ENCODE results near the gene GEMIN5.

Gene GEMIN5

GRCh38 chr5:154850255-154851062, 87.6 kb downstream of the GEMIN5 start, which contains the start of gene FAXDC2:
FAXDC2 (minus strand) TSS chr5:154850603; CDS start chr5:154838178, 12,425 bp downstream.
- no peak within 1 kb of the TSS for H2BK5ac ChIP-seq (ENCODE audit: low read length)
- no peak within 1 kb of the TSS for H3K27ac ChIP-seq (ENCODE audit: low read depth, low read length)
- peak within 1 kb of the TSS; percentile 44 for H3K9ac ChIP-seq (ENCODE audit: low read length)
- H3K36me3 ChIP-seq (ENCODE audit: control insufficient read depth, insufficient read depth, low read length) = no peaks in the 10 kb centered on the region
- peak within 1 kb of the TSS; percentile 54 for H3K56ac ChIP-seq (ENCODE audit: low read length)
- no peak within 1 kb of the TSS for H2BK15ac ChIP-seq (replicated peaks; ENCODE audit: low read depth)
- no peak within 1 kb of the TSS for H3K23ac ChIP-seq (ENCODE audit: low read length)
- H4K8ac ChIP-seq (ENCODE audit: low read depth, low read length) = no peak within 1 kb of the TSS
- H2BK120ac ChIP-seq (ENCODE audit: low read depth, low read length) = no peak within 1 kb of the TSS
- no peak within 1 kb of the TSS for H4K5ac ChIP-seq (ENCODE audit: low read length)
- H3K4me1 ChIP-seq (ENCODE audit: control insufficient read depth, low read depth, low read length) = peaks cover 6% of the 10 kb centered on the region
- DNase-seq = peak; percentile 85
- no peak within 1 kb of the TSS for H3K18ac ChIP-seq (ENCODE audit: low read length)
- no peak within 1 kb of the TSS for H2AK5ac ChIP-seq (ENCODE audit: low read length)
- H3K4me3 ChIP-seq (ENCODE audit: low read length) = no peak within 1 kb of the TSS
- no peak within 1 kb of the TSS for H3K4ac ChIP-seq (ENCODE audit: low read depth, low read length)
- H3K79me2 ChIP-seq (ENCODE audit: control insufficient read depth, insufficient read depth, low read length) = no peaks in the 10 kb centered on the region
- H3K79me1 ChIP-seq (ENCODE audit: low read length) = no peaks in the 10 kb centered on the region
- H3K27me3 ChIP-seq (ENCODE audit: insufficient read depth, low read length, poor library complexity) = no peaks in the 10 kb centered on the region
- peak within 1 kb of the TSS; percentile 9 for H3K4me2 ChIP-seq (ENCODE audit: low read length)
- WGBS (ENCODE audit: extremely low coverage, insufficient coverage, low lambda C conversion rate) = no CpG with 5 or more reads among the region's 11 CpGs

DNA sequence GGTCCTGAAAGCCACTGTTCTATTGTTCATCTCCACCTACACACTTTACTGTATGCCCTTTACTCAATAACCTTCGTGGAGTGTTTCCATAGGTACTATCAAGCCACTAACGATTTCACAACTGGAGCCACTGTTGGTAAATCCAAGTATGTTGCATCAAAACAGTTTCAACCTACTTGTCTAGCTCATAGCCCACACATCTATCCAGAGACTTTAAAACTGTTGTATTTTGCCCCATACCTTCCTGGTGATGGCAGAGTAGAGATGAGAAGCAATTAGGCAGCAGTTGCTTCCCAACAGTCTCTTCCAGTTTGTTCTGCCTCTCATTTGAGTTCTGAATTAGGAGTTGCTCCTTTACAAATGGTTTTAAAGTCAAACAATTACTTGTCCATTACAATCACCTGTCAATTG, 88.2 kb downstream of the GEMIN5 start:
- Histone ChIP-seq H3K27me3 (ENCODE audit: insufficient read depth, low read length, poor library complexity) (no peaks in the 10 kb centered on the region), H3K23ac (ENCODE audit: low read length) (no peak overlapping the region), H4K8ac (ENCODE audit: low read depth, low read length) (no peak overlapping the region), H2BK5ac (ENCODE audit: low read length) (no peak overlapping the region), H2BK15ac (replicated peaks; ENCODE audit: low read depth) (no peak overlapping the region), H3K9ac (ENCODE audit: low read length) (no peak overlapping the region), H3K56ac (ENCODE audit: low read length) (no peak overlapping the region), H3K18ac (ENCODE audit: low read length) (no peak overlapping the region), H3K79me2 (ENCODE audit: control insufficient read depth, insufficient read depth, low read length) (no peaks in the 10 kb centered on the region), H3K79me1 (ENCODE audit: low read length) (no peaks in the 10 kb centered on the region), H3K4me1 (ENCODE audit: control insufficient read depth, low read depth, low read length) (peaks cover 6% of the 10 kb centered on the region), H3K36me3 (ENCODE audit: control insufficient read depth, insufficient read depth, low read length) (no peaks in the 10 kb centered on the region), H2BK120ac (ENCODE audit: low read depth, low read length) (no peak overlapping the region), H3K4me3 (ENCODE audit: low read length) (no peak overlapping the region), H4K5ac (ENCODE audit: low read length) (no peak overlapping the region), H3K4me2 (ENCODE audit: low read length) (no peak overlapping the region), H3K27ac (ENCODE audit: low read depth, low read length) (no peak overlapping the region), H2AK5ac (ENCODE audit: low read length) (no peak overlapping the region), H3K4ac (ENCODE audit: low read depth, low read length) (no peak overlapping the region)
- no CpG with 5 or more reads among the region's 2 CpGs for WGBS (ENCODE audit: extremely low coverage, insufficient coverage, low lambda C conversion rate)
- DNase-seq = no peak

GRCh38 chr5:154849264-154849785, 88.7 kb downstream of the GEMIN5 start:
- Histone ChIP-seq H3K79me2 (ENCODE audit: control insufficient read depth, insufficient read depth, low read length) (no peaks in the 10 kb centered on the region), H2BK15ac (replicated peaks; ENCODE audit: low read depth) (no peak overlapping the region), H3K56ac (ENCODE audit: low read length) (no peak overlapping the region), H3K36me3 (ENCODE audit: control insufficient read depth, insufficient read depth, low read length) (no peaks in the 10 kb centered on the region), H3K9ac (ENCODE audit: low read length) (no peak overlapping the region), H2BK120ac (ENCODE audit: low read depth, low read length) (no peak overlapping the region), H3K27ac (ENCODE audit: low read depth, low read length) (no peak overlapping the region), H4K5ac (ENCODE audit: low read length) (no peak overlapping the region), H3K4ac (ENCODE audit: low read depth, low read length) (no peak overlapping the region), H3K27me3 (ENCODE audit: insufficient read depth, low read length, poor library complexity) (no peaks in the 10 kb centered on the region), H2AK5ac (ENCODE audit: low read length) (no peak overlapping the region), H2BK5ac (ENCODE audit: low read length) (no peak overlapping the region), H3K4me3 (ENCODE audit: low read length) (no peak overlapping the region), H4K8ac (ENCODE audit: low read depth, low read length) (no peak overlapping the region), H3K23ac (ENCODE audit: low read length) (no peak overlapping the region), H3K4me2 (ENCODE audit: low read length) (no peak overlapping the region), H3K79me1 (ENCODE audit: low read length) (no peaks in the 10 kb centered on the region), H3K4me1 (ENCODE audit: control insufficient read depth, low read depth, low read length) (peaks cover 6% of the 10 kb centered on the region), H3K18ac (ENCODE audit: low read length) (no peak overlapping the region)
- no peak for DNase-seq
- WGBS (ENCODE audit: extremely low coverage, insufficient coverage, low lambda C conversion rate) = no CpG with 5 or more reads among the region's 6 CpGs

DNA sequence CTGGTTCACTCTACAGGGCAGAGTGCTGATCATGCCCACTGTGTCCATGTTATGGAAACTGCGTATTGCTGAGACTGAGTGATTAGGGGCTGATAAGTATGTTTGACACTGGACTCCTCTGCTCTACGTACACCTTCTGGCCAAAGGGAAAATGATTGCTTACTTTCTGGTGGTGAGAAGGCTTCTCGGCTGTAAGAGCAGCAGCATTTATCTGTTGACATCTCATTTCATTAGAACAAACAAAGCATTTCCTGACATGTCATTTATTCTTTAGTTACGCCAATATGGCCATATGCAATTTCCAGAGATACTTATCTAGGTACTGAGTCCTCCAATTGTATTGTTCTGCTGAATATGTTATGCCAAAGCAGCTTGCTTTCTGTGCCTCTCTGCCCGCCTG, 93.2 kb downstream of the GEMIN5 start:
- Histone ChIP-seq H4K5ac (ENCODE audit: low read length) (no peak overlapping the region), H3K4me2 (ENCODE audit: low read length) (no peak overlapping the region), H3K79me1 (ENCODE audit: low read length) (no peaks in the 10 kb centered on the region), H3K9ac (ENCODE audit: low read length) (no peak overlapping the region), H3K4me3 (ENCODE audit: low read length) (no peak overlapping the region), H2BK15ac (replicated peaks; ENCODE audit: low read depth) (no peak overlapping the region), H3K56ac (ENCODE audit: low read length) (peak overlapping the region; percentile 18), H3K79me2 (ENCODE audit: control insufficient read depth, insufficient read depth, low read length) (no peaks in the 10 kb centered on the region), H3K36me3 (ENCODE audit: control insufficient read depth, insufficient read depth, low read length) (no peaks in the 10 kb centered on the region), H2AK5ac (ENCODE audit: low read length) (no peak overlapping the region), H3K4ac (ENCODE audit: low read depth, low read length) (no peak overlapping the region), H3K27me3 (ENCODE audit: insufficient read depth, low read length, poor library complexity) (no peaks in the 10 kb centered on the region), H3K27ac (ENCODE audit: low read depth, low read length) (no peak overlapping the region), H4K8ac (ENCODE audit: low read depth, low read length) (no peak overlapping the region), H3K18ac (ENCODE audit: low read length) (no peak overlapping the region), H3K23ac (ENCODE audit: low read length) (no peak overlapping the region), H3K4me1 (ENCODE audit: control insufficient read depth, low read depth, low read length) (no peaks in the 10 kb centered on the region), H2BK120ac (ENCODE audit: low read depth, low read length) (no peak overlapping the region), H2BK5ac (ENCODE audit: low read length) (no peak overlapping the region)
- DNase-seq = no peak
- WGBS (ENCODE audit: extremely low coverage, insufficient coverage, low lambda C conversion rate) = no CpG with 5 or more reads among the region's 5 CpGs

GRCh38 chr5:154842689-154843530, 95.1 kb downstream of the GEMIN5 start:
- Histone ChIP-seq H4K8ac (ENCODE audit: low read depth, low read length) (no peak overlapping the region), H3K27ac (ENCODE audit: low read depth, low read length) (no peak overlapping the region), H3K23ac (ENCODE audit: low read length) (no peak overlapping the region), H3K4me1 (ENCODE audit: control insufficient read depth, low read depth, low read length) (no peaks in the 10 kb centered on the region), H3K36me3 (ENCODE audit: control insufficient read depth, insufficient read depth, low read length) (no peaks in the 10 kb centered on the region), H3K56ac (ENCODE audit: low read length) (no peak overlapping the region), H2AK5ac (ENCODE audit: low read length) (no peak overlapping the region), H2BK5ac (ENCODE audit: low read length) (no peak overlapping the region), H3K18ac (ENCODE audit: low read length) (no peak overlapping the region), H3K9ac (ENCODE audit: low read length) (no peak overlapping the region), H4K5ac (ENCODE audit: low read length) (no peak overlapping the region), H3K79me1 (ENCODE audit: low read length) (no peaks in the 10 kb centered on the region), H2BK15ac (replicated peaks; ENCODE audit: low read depth) (no peak overlapping the region), H3K4me3 (ENCODE audit: low read length) (no peak overlapping the region), H3K27me3 (ENCODE audit: insufficient read depth, low read length, poor library complexity) (no peaks in the 10 kb centered on the region), H3K79me2 (ENCODE audit: control insufficient read depth, insufficient read depth, low read length) (no peaks in the 10 kb centered on the region), H3K4me2 (ENCODE audit: low read length) (no peak overlapping the region), H2BK120ac (ENCODE audit: low read depth, low read length) (no peak overlapping the region), H3K4ac (ENCODE audit: low read depth, low read length) (no peak overlapping the region)
- WGBS (ENCODE audit: extremely low coverage, insufficient coverage, low lambda C conversion rate) = no CpG with 5 or more reads among the region's 6 CpGs
- DNase-seq = peak; percentile 78

Measured in mesendoderm (in vitro differentiated cells).